ENCODE data around the gene ODC1.

DNA sequence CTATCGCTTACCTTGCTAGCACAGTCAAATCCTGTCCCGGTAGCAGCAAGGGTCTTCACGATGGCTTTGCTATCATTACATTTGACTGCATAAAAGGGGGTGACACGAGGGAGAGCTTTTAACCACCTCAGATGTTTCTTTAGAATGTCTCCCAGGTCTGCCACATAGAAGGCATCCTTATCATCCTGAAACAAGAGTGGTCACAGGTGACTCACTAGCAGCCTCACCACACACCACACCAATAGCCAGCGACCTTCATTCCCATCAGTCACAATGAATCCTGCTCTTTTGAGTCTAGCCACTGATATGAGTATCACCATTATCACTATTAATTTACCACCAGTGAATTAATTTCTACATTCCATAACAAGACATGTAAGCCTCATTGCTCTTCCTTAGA lies 3.7 kb downstream of the ODC1 start:
- no peak for TF ChIP-seq POLR2A (IDR thresholded peaks at IDR 0.05)
- no peak for TF ChIP-seq POLR2AphosphoS5 (IDR thresholded peaks at IDR 0.05)
- TF ChIP-seq CTCF (IDR thresholded peaks at IDR 0.05): no peak
- no peak for TF ChIP-seq EP300 (IDR thresholded peaks at IDR 0.05)

All from upper lobe of left lung (tissue), 4 donors.